ENCODE results near the gene ENTPD1. TPM values are rescaled to one million over a fixed set of nuclear protein-coding genes. Genes with fewer than 3 reads are reported as not detected.

The ENTPD1 gene
- total and polyA plus RNA-seq, 10 of the 15 experiments (the other 5 are each of a cell fraction or from before 2014, with no cell fraction given), result 110 to 413 (median 161) TPM

- Histone ChIP-seq H3K4me2 (ENCODE audit: control insufficient read depth, insufficient read depth) (no peak overlapping the region), H3K4me1 (ENCODE audit: control insufficient read depth, insufficient read depth, low read length) (no peaks in the 10 kb centered on the region), H3K27me3 (replicated peaks in 1 of 2; ENCODE audit: control insufficient read depth in 2 of 2, insufficient read depth in 2 of 2, low read length in 1 of 2) (no peaks in the 10 kb centered on the region), H3K27ac (ENCODE audit: control insufficient read depth, insufficient read depth) (no peak overlapping the region), H3K9ac (ENCODE audit: control insufficient read depth, insufficient read depth, low read length) (no peak overlapping the region), H4K20me1 (ENCODE audit: control insufficient read depth, insufficient read depth) (no peaks in the 10 kb centered on the region), H3K36me3 (ENCODE audit: control insufficient read depth in 2 of 2, insufficient read depth in 2 of 2, low read length in 1 of 2) (peaks cover 25 to 51% of the 10 kb centered on the region in 2 experiments), H3K9me3 (replicated peaks; ENCODE audit: control insufficient read depth, insufficient read depth, low read length) (peaks cover 3% of the 10 kb centered on the region; the same call in 1 of the 3 replicates), H3K4me3 (no peak overlapping the region), H2AFZ (ENCODE audit: control insufficient read depth, low read depth, low read length) (no peak overlapping the region), H3K79me2 (ENCODE audit: control insufficient read depth, insufficient read depth, low read length) (peaks cover 1% of the 10 kb centered on the region)
- no peak for FAIRE-seq
- ATAC-seq, result no peak
- WGBS (ENCODE audit: insufficient coverage, insufficient replicate concordance, low lambda C conversion rate, missing lambda C conversion rate), result 98% methylated on average over 2 of the region's 2 CpGs
- in situ Hi-C loops (cut with MboI), result no loop called here
- POLR2A ChIA-PET, result interaction anchor here (0.6 to 1.4 kb wide), 2 partner anchors 60 to 63 kb away, joined by 3 to 4 read pairs; no protein-coding TSS in a partner anchor
- intact Hi-C loops (cut with micrococcal nuclease; ENCODE audit: unreplicated experiment), result no loop called here
- no peak for DNase-seq (ENCODE audit: low read depth, low spot score)
- TF ChIP-seq DPF2 (IDR thresholded peaks at IDR 0.05), result no peak
- no TSS peak for BruUV-seq (replicated peaks)
- CTCF ChIA-PET, result interaction anchor here (0.8 to 4.2 kb wide), 4 partner anchors 8 to 155 kb away, joined by 3 to 29 read pairs (median 4); partner anchors contain the start of gene TCTN3
- SMC1A ChIA-PET (ENCODE audit: uncharacterized antibody, unreplicated experiment), result interaction anchor here (1.1 to 25.1 kb wide), 7 partner anchors 12 to 155 kb away, joined by 3 to 795 read pairs (median 5); partner anchors contain the start of genes ENTPD1 and TCTN3
- RAD21 ChIA-PET (ENCODE audit: unreplicated experiment), result interaction anchor here (0.7 to 14.9 kb wide), 2 partner anchors 12 to 154 kb away, joined by 4 to 324 read pairs; partner anchors contain the start of gene TCTN3
Observed at GRCh38 chr10:95848841-95849240, 92.9 kb downstream of the ENTPD1 start.

GRCh38 chr10:95850791-95851190, 94.8 kb downstream of the ENTPD1 start:
- Histone ChIP-seq H4K20me1 (ENCODE audit: control insufficient read depth, insufficient read depth) (no peaks in the 10 kb centered on the region), H3K4me3 (no peak overlapping the region), H3K4me1 (ENCODE audit: control insufficient read depth, insufficient read depth, low read length) (no peaks in the 10 kb centered on the region), H3K9me3 (replicated peaks; ENCODE audit: control insufficient read depth, insufficient read depth, low read length) (peaks cover 3% of the 10 kb centered on the region; the same call in 1 of the 3 replicates), H3K27me3 (replicated peaks in 1 of 2; ENCODE audit: control insufficient read depth in 2 of 2, insufficient read depth in 2 of 2, low read length in 1 of 2) (no peaks in the 10 kb centered on the region), H3K27ac (ENCODE audit: control insufficient read depth, insufficient read depth) (no peak overlapping the region), H2AFZ (ENCODE audit: control insufficient read depth, low read depth, low read length) (no peak overlapping the region), H3K36me3 (ENCODE audit: control insufficient read depth in 2 of 2, insufficient read depth in 2 of 2, low read length in 1 of 2) (peaks cover 16 to 39% of the 10 kb centered on the region in 2 experiments), H3K9ac (ENCODE audit: control insufficient read depth, insufficient read depth, low read length) (no peak overlapping the region), H3K79me2 (ENCODE audit: control insufficient read depth, insufficient read depth, low read length) (peaks cover 1% of the 10 kb centered on the region), H3K4me2 (ENCODE audit: control insufficient read depth, insufficient read depth) (no peak overlapping the region)
- POLR2A ChIA-PET, result no interaction called here
- no peak for TF ChIP-seq LARP7 (IDR thresholded peaks at IDR 0.05)
- TF ChIP-seq EZH2 (IDR thresholded peaks at IDR 0.05; ENCODE audit: borderline replicate concordance, control insufficient read depth, low read depth, low read length), result no peak
- TF ChIP-seq ZNF687 (IDR thresholded peaks at IDR 0.05), result no peak
- TF ChIP-seq ZNF207 (IDR thresholded peaks at IDR 0.05; ENCODE audit: borderline replicate concordance), result no peak
- no peak for TF ChIP-seq MTA3 (IDR thresholded peaks at IDR 0.05; ENCODE audit: borderline replicate concordance, low read length)
- in situ Hi-C loops (cut with MboI), result no loop called here
- RAD21 ChIA-PET (ENCODE audit: unreplicated experiment), result interaction anchor here (0.6 to 0.8 kb wide), 2 partner anchors 147 to 157 kb away, joined by 3 to 4 read pairs; partner anchors contain the start of gene TCTN3
- CTCF ChIA-PET, result interaction anchor here (1.1 to 4.2 kb wide), 3 partner anchors 9 to 157 kb away, joined by 3 to 29 read pairs (median 5); partner anchors contain the start of gene TCTN3
- DNase-seq (ENCODE audit: low read depth, low spot score) (no peak), FAIRE-seq (no peak), ATAC-seq (no peak)
- no TSS peak for BruUV-seq (replicated peaks)
- intact Hi-C loops (cut with micrococcal nuclease; ENCODE audit: unreplicated experiment), result no loop called here
- SMC1A ChIA-PET (ENCODE audit: uncharacterized antibody, unreplicated experiment), result interaction anchor here (1.1 to 1.9 kb wide), 3 partner anchors 10 to 20 kb away, joined by 3 to 6 read pairs (median 3); no protein-coding TSS in a partner anchor
